ENCODE results near the gene CHRDL2. TPM values are rescaled to one million over a fixed set of nuclear protein-coding genes. Genes with fewer than 3 reads are reported as not detected.
"Not testable (repeated sequence)": the region's sequence is repeated elsewhere in the genome, so short reads cannot be mapped to it uniquely, and the experiment has no call there.

The CHRDL2 gene
- total and polyA plus RNA-seq, 2 of the 4 experiments (the other 2 are of a cell fraction), result 0.80 TPM; not detected in 1

GRCh38 chr11:74750598-74750997 lies 19.4 kb upstream of the CHRDL2 start:
- H2BK120ac ChIP-seq (ENCODE audit: low read depth, low read length); H4K91ac ChIP-seq (ENCODE audit: insufficient read depth, low read depth, low read length); H3K4me2 ChIP-seq (ENCODE audit: low read depth, low read length); H3K9ac ChIP-seq (ENCODE audit: low read depth, low read length); H3K23ac ChIP-seq (ENCODE audit: low read depth, low read length); H4K8ac ChIP-seq (ENCODE audit: low read depth in 2 of 2, low read length in 2 of 2); H2AK5ac ChIP-seq (ENCODE audit: low read depth, low read length); H3K14ac ChIP-seq (replicated peaks; ENCODE audit: low read depth, low read length); H4K5ac ChIP-seq (ENCODE audit: low read depth, low read length); BruUV-seq (replicated peaks); H3K18ac ChIP-seq (ENCODE audit: low read depth, low read length); H3K27ac ChIP-seq (ENCODE audit: insufficient read depth, low read length); H2BK5ac ChIP-seq (ENCODE audit: low read depth, low read length, poor library complexity, severe bottlenecking); H2BK15ac ChIP-seq (ENCODE audit: low read depth, low read length); H3K36me3 ChIP-seq (ENCODE audit: control insufficient read depth, insufficient read depth, low read length); H3K9me3 ChIP-seq (ENCODE audit: control insufficient read depth, insufficient read depth, low read length); dilution Hi-C loops (cut with HindIII; ENCODE audit: low sequenced_read_pairs, unreplicated experiment); DNase-seq; H2AK9ac ChIP-seq (replicated peaks; ENCODE audit: low read depth, low read length, poor library complexity); H3K27me3 ChIP-seq (ENCODE audit: control insufficient read depth, insufficient read depth, low read length); H3K56ac ChIP-seq (ENCODE audit: extremely low read depth, insufficient read depth, low read length); H2BK20ac ChIP-seq (ENCODE audit: low read depth, low read length); ATAC-seq (ENCODE audit: low read depth); H3K9me1 ChIP-seq (ENCODE audit: insufficient read depth, low read length); in situ Hi-C loops (cut with MboI; ENCODE audit: low sequenced_read_pairs); H3K4me3 ChIP-seq (ENCODE audit: insufficient read depth, low read depth, low read length); H2AFZ ChIP-seq (replicated peaks; ENCODE audit: low read length, poor library complexity); H3K4ac ChIP-seq (ENCODE audit: low read depth, low read length): not testable (repeated sequence)
- WGBS, 2 experiments (ENCODE audit: extremely low coverage in 2 of 2, insufficient read length in 1 of 2), result 93% methylated on average over 7 of the region's 14 CpGs; no CpG with 5 or more reads in 1 of the 2 experiments
- H3K4me1 ChIP-seq (ENCODE audit: control insufficient read depth, insufficient read depth, low read length), result peaks cover 11% of the 10 kb centered on the region
- H3K79me1 ChIP-seq (ENCODE audit: low read depth in 1 of 2, low read length in 2 of 2), result peaks cover 4 to 27% of the 10 kb centered on the region in 2 experiments; a peak in 3 of 4 replicates
- POLR2A ChIA-PET (ENCODE audit: unreplicated experiment), result interaction anchor here (0.7 kb wide), 1 partner anchor 643 kb away, joined by 20 read pairs; no protein-coding TSS in a partner anchor
- intact Hi-C loops (cut with micrococcal nuclease), result loop anchor here (5.0 kb wide), 1 partner anchor 67 kb away; no protein-coding TSS in a partner anchor
- peaks cover 15% of the 10 kb centered on the region for H4K20me1 ChIP-seq (ENCODE audit: insufficient read depth, low read length)
- CTCF ChIA-PET, result interaction anchor here (1.0 kb wide), 1 partner anchor 68 kb away, joined by 3 read pairs; no protein-coding TSS in a partner anchor
